Sigmoid colon (tissue), 7 donors: ENCODE results near the gene EXOSC10. TPM values are rescaled to one million over a fixed set of nuclear protein-coding genes. Genes with fewer than 3 reads are reported as not detected.
A peak's percentile ranks its signal among the peaks of the same experiment; 100 is the strongest.

ENCODE experiments used
- DNase-seq: peaks from one replicate; pipeline ENCODE4 v3.0.0-alpha.2; 2019
- H3K27ac ChIP-seq, 4 donors: fragments of 200-600 bp; sonication (generic); one replicate each; pipeline ENCODE4 v1.5.1; 2016 to 2019; ENCODE audit warnings: mild to moderate bottlenecking in 1 of 4
- H3K27me3 ChIP-seq, 3 donors: fragments of 200-600 bp; sonication (generic); one replicate each; pipeline ENCODE4 v1.5.1; 2019; ENCODE audit warnings: mild to moderate bottlenecking in 1 of 3
- H3K36me3 ChIP-seq, 4 donors: fragments of 200-600 bp; sonication (generic); one replicate each; pipeline ENCODE4 v1.5.1; 2016 to 2019
- H3K4me1 ChIP-seq, 4 donors: fragments of 200-600 bp; sonication (generic); one replicate each; pipeline ENCODE4 v1.5.1; 2017 to 2019
- H3K4me3 ChIP-seq, 4 donors: fragments of 200-600 bp; sonication (generic); one replicate each; pipeline ENCODE4 v1.5.1; 2017 to 2019; ENCODE audit warnings: mild to moderate bottlenecking in 2 of 4, moderate library complexity in 1 of 4
- H3K9me3 ChIP-seq, 4 donors: fragments of 200-600 bp in 3 of 4; sonication (generic) in 3 of 4; one replicate each; pipeline versions ENCODE4 v1.5.1 to v1.6.1; 2013 to 2019
- CTCF ChIP-seq, 4 experiments: fragments of 450-650 bp in 3 of 4; fragments of 200-600 bp in 1 of 4; IDR thresholded peaks; one replicate each; pipeline ENCODE4 v1.5.1; 2016 to 2019; ENCODE audit warnings: antibody characterized with exemption in 4 of 4, mild to moderate bottlenecking in 3 of 4, moderate library complexity in 2 of 4
- EP300 ChIP-seq, 4 donors: sonication (generic); formaldehyde crosslinking; IDR thresholded peaks; one replicate each; pipeline ENCODE4 v1.6.1; 2017; ENCODE audit warnings: antibody characterized with exemption in 4 of 4
- POLR2A ChIP-seq, 2 donors: fragments of 450-650 bp; IDR thresholded peaks; one replicate each; pipeline ENCODE4 v1.6.1; 2016; ENCODE audit warnings: antibody characterized with exemption in 2 of 2, mild to moderate bottlenecking in 2 of 2, moderate library complexity in 2 of 2
- POLR2AphosphoS5 ChIP-seq, 4 donors: sonication (generic); formaldehyde crosslinking; IDR thresholded peaks; one replicate each; pipeline ENCODE4 v1.6.1; 2017; ENCODE audit warnings: antibody characterized with exemption in 4 of 4
- WGBS, 2 donors: extraction: QIAGEN DNeasy Blood & Tissue Kit; methylation state at CpG; one replicate each; pipeline ENCODE4 v1.1.7; 2013; 5-methylcytosine and 5-hydroxymethylcytosine counted together
- intact Hi-C: fragments of 100-400 bp; cut with DNase I; formaldehyde crosslinking; loops from one replicate; pipeline ENCODE4 v1.15.1; 2023
- polyA plus RNA-seq, 3 donors: library from polyadenylated mRNA; stranded (reverse); fragments of 200-250 nt; gene quantifications; one replicate each; pipeline ENCODE4 v1.2.3, GENCODE V29; 2013
- total RNA-seq, 4 donors: library from RNA; depleted of rRNA; stranded (reverse); fragments of >200 nt; gene quantifications; one replicate each; pipeline ENCODE4 v1.1.0, GENCODE V29; 2016
- donor health status: healthy with polysubstance abuse.
- donor health status: Bipolar disorder and iron deficiency.
- donor health status: healthy.

Gene EXOSC10
- total and polyA plus RNA-seq, 7 donors: 18.6 to 53.7 (median 38.8) TPM

GRCh38 chr1:11138029-11138428 lies 38.4 kb upstream of the EXOSC10 start:
- Histone ChIP-seq H3K4me1 (peaks cover 0 to 19% (median 17%) of the 10 kb centered on the region in 4 donors), H3K36me3 (peaks cover 2 to 75% (median 28%) of the 10 kb centered on the region in 4 donors), H3K9me3 (no peaks in the 10 kb centered on the region), H3K27ac (no peak overlapping the region), H3K4me3 (no peak overlapping the region), H3K27me3 (no peaks in the 10 kb centered on the region)
- TF ChIP-seq POLR2A (IDR thresholded peaks at IDR 0.05) (no peak), CTCF (IDR thresholded peaks at IDR 0.05) (no peak), POLR2AphosphoS5 (IDR thresholded peaks at IDR 0.05) (no peak), EP300 (IDR thresholded peaks at IDR 0.05) (no peak)
- no peak for DNase-seq
- WGBS, 2 donors: 95 to 97% methylated on average over 1 of the region's 1 CpG
- intact Hi-C loops: no loop called here

- Histone ChIP-seq H3K27me3 (no peaks in the 10 kb centered on the region), H3K36me3 (peaks cover 17 to 84% (median 37%) of the 10 kb centered on the region in 4 donors), H3K9me3 (no peaks in the 10 kb centered on the region), H3K27ac (peak overlapping the region in 2 of 4 donors; percentile 54 to 58), H3K4me3 (no peak overlapping the region), H3K4me1 (peaks cover 0 to 19% (median 17%) of the 10 kb centered on the region in 4 donors)
- intact Hi-C loops: no loop called here
- WGBS, 2 donors: 46 to 56% methylated on average over 5 of the region's 5 CpGs
- TF ChIP-seq EP300 (IDR thresholded peaks at IDR 0.05) (no peak), POLR2AphosphoS5 (IDR thresholded peaks at IDR 0.05) (peak in 1 of 4 donors; percentile 19)
- DNase-seq: no peak
Observed at GRCh38 chr1:11134898-11135266, 35.2 kb upstream of the EXOSC10 start.

GRCh38 chr1:11134251-11134897 lies 34.7 kb upstream of the EXOSC10 start:
- Histone ChIP-seq H3K4me3 (no peak overlapping the region), H3K27ac (peak overlapping the region in 2 of 4 donors; percentile 54 to 58), H3K27me3 (no peaks in the 10 kb centered on the region), H3K4me1 (peaks cover 0 to 19% (median 17%) of the 10 kb centered on the region in 4 donors), H3K9me3 (no peaks in the 10 kb centered on the region), H3K36me3 (peaks cover 22 to 84% (median 40%) of the 10 kb centered on the region in 4 donors)
- no peak for DNase-seq
- TF ChIP-seq CTCF (IDR thresholded peaks at IDR 0.05): no peak
- TF ChIP-seq POLR2A (IDR thresholded peaks at IDR 0.05): no peak
- no peak for TF ChIP-seq POLR2AphosphoS5 (IDR thresholded peaks at IDR 0.05)
- TF ChIP-seq EP300 (IDR thresholded peaks at IDR 0.05): no peak
- intact Hi-C loops: no loop called here
- WGBS, 2 donors: 38 to 72% methylated on average over 5 of the region's 5 CpGs

GRCh38 chr1:11132563-11133293 lies 33.1 kb upstream of the EXOSC10 start:
- no peak for DNase-seq
- no peaks in the 10 kb centered on the region for H3K9me3 ChIP-seq
- intact Hi-C loops: no loop called here
- no peaks in the 10 kb centered on the region for H3K27me3 ChIP-seq
- TF ChIP-seq POLR2AphosphoS5 (IDR thresholded peaks at IDR 0.05) (no peak), POLR2A (IDR thresholded peaks at IDR 0.05) (no peak), CTCF (IDR thresholded peaks at IDR 0.05) (no peak), EP300 (IDR thresholded peaks at IDR 0.05) (no peak)
- no peak overlapping the region for H3K4me3 ChIP-seq
- H3K36me3 ChIP-seq: peaks cover 34 to 84% (median 43%) of the 10 kb centered on the region in 4 donors
- peaks cover 0 to 19% (median 17%) of the 10 kb centered on the region in 4 donors for H3K4me1 ChIP-seq
- 86 to 93% methylated on average over 8 of the region's 8 CpGs for WGBS, 2 donors
- H3K27ac ChIP-seq: no peak overlapping the region

- DNase-seq: no peak
- no peak for TF ChIP-seq EP300 (IDR thresholded peaks at IDR 0.05)
- TF ChIP-seq CTCF (IDR thresholded peaks at IDR 0.05): no peak
- no peak for TF ChIP-seq POLR2A (IDR thresholded peaks at IDR 0.05)
- TF ChIP-seq POLR2AphosphoS5 (IDR thresholded peaks at IDR 0.05): no peak
- WGBS, 2 donors: 74 to 87% methylated on average over 3 of the region's 3 CpGs
- no peaks in the 10 kb centered on the region for H3K27me3 ChIP-seq
- intact Hi-C loops: no loop called here
- peaks cover 0 to 19% (median 17%) of the 10 kb centered on the region in 4 donors for H3K4me1 ChIP-seq
- H3K4me3 ChIP-seq: no peak overlapping the region
- no peaks in the 10 kb centered on the region for H3K9me3 ChIP-seq
- no peak overlapping the region for H3K27ac ChIP-seq
- H3K36me3 ChIP-seq: peaks cover 43 to 85% (median 50%) of the 10 kb centered on the region in 4 donors
Observed at GRCh38 chr1:11131816-11132215, 32.1 kb upstream of the EXOSC10 start.
